Transverse colon (tissue), 4 donors: ENCODE results near the gene GOLGA3. TPM values are rescaled to one million over a fixed set of nuclear protein-coding genes. Genes with fewer than 3 reads are reported as not detected.
"Not testable (repeated sequence)": the region's sequence is repeated elsewhere in the genome, so short reads cannot be mapped to it uniquely, and the experiment has no call there.

Experiments used
- DNase-seq: peaks from one replicate; pipeline ENCODE4 v3.0.0-alpha.2; 2019
- H3K27ac ChIP-seq, 4 donors: fragments of 200-600 bp; sonication (generic); 2 replicates each; pipeline ENCODE4 v1.5.1; 2016 to 2018; ENCODE audit warnings: inconsistent platforms in 4 of 4
- H3K27me3 ChIP-seq: fragments of 200-600 bp; sonication (generic); 2 replicates; pipeline ENCODE4 v1.5.1; 2017; ENCODE audit warnings: inconsistent platforms
- H3K36me3 ChIP-seq, 4 donors: fragments of 200-600 bp; sonication (generic); 2 replicates each; pipeline ENCODE4 v1.5.1; 2017 to 2019; ENCODE audit warnings: inconsistent platforms in 4 of 4
- H3K4me1 ChIP-seq, 4 donors: fragments of 200-600 bp; sonication (generic); 2 replicates each; pipeline ENCODE4 v1.5.1; 2017 to 2020; ENCODE audit warnings: inconsistent platforms in 4 of 4
- H3K4me3 ChIP-seq, 4 donors: fragments of 200-600 bp; sonication (generic); 1 replicate in 1 of 4; 2 replicates in 3 of 4; pipeline versions ENCODE4 v1.5.1 to v1.6.1; 2017 to 2019; ENCODE audit warnings: inconsistent platforms in 4 of 4
- H3K9me3 ChIP-seq, 2 donors: fragments of 200-600 bp; sonication (generic); 2 replicates each; pipeline ENCODE4 v1.5.1; 2017 to 2019; ENCODE audit warnings: inconsistent platforms in 2 of 2
- CTCF ChIP-seq, 5 experiments: fragments of 200-600 bp in 3 of 5; fragments of 450-650 bp in 2 of 5; sonication (generic) in 3 of 5; IDR thresholded peaks; 1 replicate in 2 of 5; 2 replicates in 3 of 5; pipeline ENCODE4 v1.5.1; 2016 to 2017; ENCODE audit warnings: antibody characterized with exemption in 5 of 5, inconsistent platforms in 3 of 5, mild to moderate bottlenecking in 2 of 5, moderate library complexity in 1 of 5
- EP300 ChIP-seq: sonication (generic); formaldehyde crosslinking; IDR thresholded peaks from one replicate; pipeline ENCODE4 v1.6.1; 2017; ENCODE audit warnings: antibody characterized with exemption, low read depth
- POLR2A ChIP-seq: fragments of 450-650 bp; IDR thresholded peaks from one replicate; pipeline ENCODE4 v1.6.1; 2016; ENCODE audit warnings: antibody characterized with exemption, mild to moderate bottlenecking, moderate library complexity
- POLR2AphosphoS5 ChIP-seq, 3 donors: sonication (generic); formaldehyde crosslinking; IDR thresholded peaks; one replicate each; pipeline ENCODE4 v1.6.1; 2016; ENCODE audit warnings: antibody characterized with exemption in 3 of 3
- WGBS, 2 donors: methylation state at CpG; one replicate each; pipeline ENCODE4 v1.1.5; 2018; ENCODE audit warnings: low coverage in 1 of 2; 5-methylcytosine and 5-hydroxymethylcytosine counted together
- in situ Hi-C, 4 donors: fragments of 200-750 bp; cut with MboI; loops; one replicate each; pipeline versions ENCODE4 v1.15.0 to v1.15.1; 2017; ENCODE audit warnings: low sequenced_read_pairs in 3 of 4, low pct_ligation_motif_present in 1 of 4, low pct_unique_long_range_greater_than_20kb in 1 of 4
- intact Hi-C: fragments of 100-400 bp; cut with DNase I; formaldehyde crosslinking; loops from one replicate; pipeline ENCODE4 v1.15.1; 2023; ENCODE audit warnings: low total_unique reads
- total RNA-seq, 4 donors: library from RNA; depleted of rRNA; stranded (reverse); fragments of >200 nt; gene quantifications; one replicate each; pipeline ENCODE4 v1.1.0, GENCODE V29; 2016

Gene GOLGA3
- total RNA-seq, 4 donors from 2014 or later: 90.9 to 113 (median 99.9) TPM

- H3K27ac ChIP-seq: no peak overlapping the region
- H3K4me3 ChIP-seq: no peak overlapping the region
- intact Hi-C loops (no loop called here), in situ Hi-C loops (no loop called here)
- TF ChIP-seq POLR2AphosphoS5 (IDR thresholded peaks at IDR 0.05) (no peak), EP300 (no peak), POLR2A (no peak), CTCF (IDR thresholded peaks at IDR 0.05) (no peak)
- no peak for DNase-seq
- H3K9me3 ChIP-seq: no peaks in the 10 kb centered on the region
- H3K27me3 ChIP-seq: no peaks in the 10 kb centered on the region
- 78 to 85% methylated on average over 9 to 14 of the region's 14 CpGs for WGBS, 2 donors
- no peaks in the 10 kb centered on the region for H3K4me1 ChIP-seq
- peaks cover 0 to 59% (median 12%) of the 10 kb centered on the region in 4 donors for H3K36me3 ChIP-seq
Measured at GRCh38 chr12:132754160-132754932, 74.3 kb downstream of the GOLGA3 start.

- H3K9me3 ChIP-seq, H3K4me3 ChIP-seq, intact Hi-C loops, H3K4me1 ChIP-seq, DNase-seq, H3K27me3 ChIP-seq, H3K27ac ChIP-seq, in situ Hi-C loops: not testable (repeated sequence)
- 79 to 92% methylated on average over 7 of the region's 7 CpGs for WGBS, 2 donors
- peaks cover 0 to 66% (median 15%) of the 10 kb centered on the region in 4 donors for H3K36me3 ChIP-seq
Measured at GRCh38 chr12:132753670-132754069, 75.0 kb downstream of the GOLGA3 start.

- intact Hi-C loops (no loop called here), in situ Hi-C loops (no loop called here)
- no peak for TF ChIP-seq EP300
- no peak for TF ChIP-seq POLR2A
- H3K27ac ChIP-seq: no peak overlapping the region
- WGBS, 2 donors: 92% methylated on average over 10 of the region's 10 CpGs; no CpG with 5 or more reads in 1 of the 2 donors
- H3K9me3 ChIP-seq: no peaks in the 10 kb centered on the region
- no peak overlapping the region for H3K4me3 ChIP-seq
- H3K4me1 ChIP-seq: no peaks in the 10 kb centered on the region
- peaks cover 0 to 77% (median 31%) of the 10 kb centered on the region in 4 donors for H3K36me3 ChIP-seq
- no peaks in the 10 kb centered on the region for H3K27me3 ChIP-seq
- no peak for DNase-seq
Measured at GRCh38 chr12:132748319-132748718, 80.3 kb downstream of the GOLGA3 start.

GRCh38 chr12:132747896-132748295 lies 80.8 kb downstream of the GOLGA3 start:
- Histone ChIP-seq H3K4me3 (no peak overlapping the region), H3K9me3 (no peaks in the 10 kb centered on the region), H3K36me3 (peaks cover 0 to 73% (median 32%) of the 10 kb centered on the region in 4 donors), H3K27ac (no peak overlapping the region), H3K27me3 (no peaks in the 10 kb centered on the region), H3K4me1 (no peaks in the 10 kb centered on the region)
- 95 to 100% methylated on average over 2 to 22 of the region's 22 CpGs for WGBS, 2 donors
- TF ChIP-seq CTCF (IDR thresholded peaks at IDR 0.05) (no peak), POLR2AphosphoS5 (IDR thresholded peaks at IDR 0.05) (no peak)
- DNase-seq: no peak
- in situ Hi-C loops (no loop called here), intact Hi-C loops (no loop called here)

- in situ Hi-C loops (no loop called here), intact Hi-C loops (no loop called here)
- no peak for TF ChIP-seq POLR2A
- Histone ChIP-seq H3K36me3 (peaks cover 0 to 68% (median 34%) of the 10 kb centered on the region in 4 donors), H3K27ac (no peak overlapping the region), H3K27me3 (no peaks in the 10 kb centered on the region), H3K4me1 (no peaks in the 10 kb centered on the region), H3K9me3 (no peaks in the 10 kb centered on the region), H3K4me3 (no peak overlapping the region)
- 97 to 98% methylated on average over 8 to 11 of the region's 11 CpGs for WGBS, 2 donors
- DNase-seq: no peak
Measured at GRCh38 chr12:132747395-132747794, 81.3 kb downstream of the GOLGA3 start.
